ENCODE data around the gene SPTB. TPM values are rescaled to one million over a fixed set of nuclear protein-coding genes. Genes with fewer than 3 reads are reported as not detected.
A peak's percentile ranks its signal among the peaks of the same experiment; 100 is the strongest.

SPTB gene
- total and polyA plus RNA-seq, 9 donors = 0.28 to 1.4 (median 0.68) TPM

- intact Hi-C loops (cut with DNase I) = no loop called here
- no peak for TF ChIP-seq POLR2A (IDR thresholded peaks at IDR 0.05)
- TF ChIP-seq EP300 (IDR thresholded peaks at IDR 0.05) = no peak
- no peak for TF ChIP-seq CTCF (IDR thresholded peaks at IDR 0.05)
- no peak overlapping the region for H3K27ac ChIP-seq
- H3K36me3 ChIP-seq = peaks cover 2% of the 10 kb centered on the region
- peaks cover 2% of the 10 kb centered on the region for H3K4me1 ChIP-seq (ENCODE audit: insufficient read depth)
- no peaks in the 10 kb centered on the region for H3K9me3 ChIP-seq
- WGBS, 3 donors = 77 to 84% (median 79%) methylated on average over 6 of the region's 6 CpGs
- H3K4me3 ChIP-seq = no peak overlapping the region
- H3K27me3 ChIP-seq = no peaks in the 10 kb centered on the region
- peak in 2 of 5 donors; percentile 8 to 22 for DNase-seq
Measured at GRCh38 chr14:64728106-64728505, 151.6 kb downstream of the SPTB start.

DNA sequence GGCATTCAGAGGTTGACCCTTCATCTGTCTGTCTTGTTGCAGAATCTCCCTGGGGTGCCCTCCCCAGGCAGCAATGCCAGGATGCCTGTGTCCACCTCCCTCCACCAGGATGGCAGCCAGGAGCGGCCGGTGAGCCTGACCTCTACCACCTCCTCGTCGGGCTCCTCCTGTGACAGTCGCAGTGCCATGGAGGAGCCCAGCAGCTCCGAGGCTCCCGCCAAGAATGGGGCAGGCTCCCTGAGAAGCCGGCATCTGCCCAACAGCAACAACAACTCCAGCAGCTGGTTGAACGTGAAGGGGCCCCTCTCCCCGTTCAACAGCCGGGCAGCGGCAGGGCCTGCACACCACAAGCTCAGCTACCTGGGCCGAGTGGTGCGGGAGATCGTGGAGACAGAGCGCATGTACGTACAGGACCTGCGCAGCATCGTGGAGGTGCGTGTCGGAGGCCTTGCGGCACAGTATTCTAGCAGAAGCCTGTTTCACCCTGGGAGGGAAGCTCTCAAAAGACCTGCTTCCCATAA is 152.1 kb downstream of the SPTB start:
- H3K27ac ChIP-seq = no peak overlapping the region
- WGBS, 3 donors = 81 to 93% (median 86%) methylated on average over 22 of the region's 22 CpGs

GRCh38 chr14:64726585-64726890 is 153.2 kb downstream of the SPTB start:
- 67 to 77% (median 68%) methylated on average over 5 of the region's 5 CpGs for WGBS, 3 donors
- Histone ChIP-seq H3K36me3 (peaks cover 2% of the 10 kb centered on the region), H3K27ac (no peak overlapping the region), H3K4me1 (ENCODE audit: insufficient read depth) (peaks cover 5% of the 10 kb centered on the region), H3K9me3 (no peaks in the 10 kb centered on the region), H3K4me3 (no peak overlapping the region), H3K27me3 (no peaks in the 10 kb centered on the region)
- TF ChIP-seq EP300 (IDR thresholded peaks at IDR 0.05) (no peak), CTCF (IDR thresholded peaks at IDR 0.05) (no peak), POLR2A (IDR thresholded peaks at IDR 0.05) (no peak)
- intact Hi-C loops (cut with DNase I) = no loop called here
- DNase-seq = peak in 2 of 5 donors; percentile 21 to 42

More for the DNA sequence above, 152.1 kb downstream of the SPTB start:
- H3K4me3 ChIP-seq = no peak overlapping the region
- peak in 2 of 5 donors; percentile 26 for DNase-seq
- intact Hi-C loops (cut with DNase I) = no loop called here
- TF ChIP-seq POLR2A (IDR thresholded peaks at IDR 0.05) = no peak
- no peak for TF ChIP-seq EP300 (IDR thresholded peaks at IDR 0.05)
- TF ChIP-seq CTCF (IDR thresholded peaks at IDR 0.05) = no peak
- H3K4me1 ChIP-seq (ENCODE audit: insufficient read depth) = peaks cover 2% of the 10 kb centered on the region
- H3K27me3 ChIP-seq = no peaks in the 10 kb centered on the region
- no peaks in the 10 kb centered on the region for H3K9me3 ChIP-seq
- peaks cover 2% of the 10 kb centered on the region for H3K36me3 ChIP-seq

DNA sequence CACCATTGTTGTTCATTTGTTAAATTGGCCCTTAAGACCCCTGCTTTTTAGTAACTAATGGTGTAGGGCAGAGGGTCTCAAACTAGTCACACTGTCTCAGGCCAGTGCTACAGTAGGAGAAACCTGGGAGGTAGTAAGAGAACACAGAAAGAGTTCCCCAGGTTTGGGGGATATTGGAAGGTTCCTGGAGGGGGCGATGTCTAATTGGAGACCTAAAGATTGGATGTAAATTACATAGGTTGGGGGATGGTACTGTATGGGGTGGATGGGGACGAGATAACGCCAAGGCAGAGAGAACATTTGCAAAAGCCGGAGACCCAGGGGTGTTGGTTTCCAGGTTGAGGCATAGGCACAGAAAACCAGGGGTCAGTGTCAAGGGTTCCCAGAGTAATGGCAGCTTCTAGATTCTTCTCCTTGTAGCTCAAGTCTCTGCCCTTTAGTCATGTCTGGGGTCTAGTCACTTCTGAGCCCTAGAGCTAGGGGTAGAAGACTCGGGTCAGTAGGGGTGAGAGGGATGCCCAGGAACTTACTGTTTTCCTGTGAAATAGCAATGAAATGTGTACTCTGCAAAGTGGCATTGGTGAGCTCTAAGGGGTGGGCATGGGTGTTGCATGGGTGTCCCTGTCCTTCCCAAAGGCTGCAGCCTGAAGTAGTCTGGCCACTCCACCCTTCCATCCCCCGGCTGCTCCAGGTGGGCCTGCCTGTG is 153.7 kb downstream of the SPTB start:
- Histone ChIP-seq H3K4me3 (no peak overlapping the region), H3K27ac (no peak overlapping the region), H3K9me3 (no peaks in the 10 kb centered on the region), H3K36me3 (peaks cover 2% of the 10 kb centered on the region), H3K4me1 (ENCODE audit: insufficient read depth) (peaks cover 10% of the 10 kb centered on the region), H3K27me3 (no peaks in the 10 kb centered on the region)
- intact Hi-C loops (cut with DNase I) = no loop called here
- TF ChIP-seq CTCF (IDR thresholded peaks at IDR 0.05) (no peak), EP300 (IDR thresholded peaks at IDR 0.05) (no peak)
- WGBS, 3 donors = 94 to 95% (median 94%) methylated on average over 6 of the region's 6 CpGs
- DNase-seq = peak in 1 of 5 donors; percentile 5
